HepG2 (cell line): Measurements from ENCODE around the gene CBLN3. TPM values are rescaled to one million over a fixed set of nuclear protein-coding genes. Genes with fewer than 3 reads are reported as not detected.

Experiments
- BCL6 ChIP-seq: IDR thresholded peaks from 2 replicates; pipeline ENCODE4 v1.6.1; 2016; ENCODE audit warnings: missing genetic modification reagents, missing compliant biosample characterization
- GRHL1 ChIP-seq: sonication (generic); formaldehyde crosslinking; conservative IDR thresholded peaks from 2 replicates; pipeline ENCODE4 v1.8.0; 2022; ENCODE audit warnings: missing genetic modification reagents
- IKZF1 ChIP-seq: fragments of 450-650 bp; IDR thresholded peaks from 2 replicates; pipeline ENCODE4 v1.7.1; 2016
- KAT8 ChIP-seq: IDR thresholded peaks from 2 replicates; pipeline ENCODE4 v1.6.1; 2016; ENCODE audit warnings: missing genetic modification reagents, missing compliant biosample characterization
- KDM3A ChIP-seq: IDR thresholded peaks from 2 replicates; pipeline ENCODE4 v1.6.1; 2018; ENCODE audit warnings: low read depth, missing compliant biosample characterization
- KDM5B ChIP-seq: sonication (generic); formaldehyde crosslinking; IDR thresholded peaks from 2 replicates; pipeline ENCODE4 v1.4.0; 2020; ENCODE audit warnings: missing genetic modification reagents, mild to moderate bottlenecking, borderline replicate concordance
- KLF12 ChIP-seq: sonication (generic); formaldehyde crosslinking; IDR thresholded peaks from 2 replicates; pipeline ENCODE4 v1.4.0; 2020; ENCODE audit warnings: missing genetic modification reagents, borderline replicate concordance
- MXD4 ChIP-seq: IDR thresholded peaks from 2 replicates; pipeline ENCODE4 v1.6.1; 2016; ENCODE audit warnings: mild to moderate bottlenecking, missing biosample characterization, missing genetic modification reagents
- SMAD9 ChIP-seq: sonication (generic); formaldehyde crosslinking; IDR thresholded peaks from 2 replicates; pipeline ENCODE4 v1.5.1; 2020; ENCODE audit warnings: mild to moderate bottlenecking, missing genetic modification reagents
- SNAI1 ChIP-seq: sonication (generic); formaldehyde crosslinking; IDR thresholded peaks from 2 replicates; pipeline ENCODE4 v1.5.0; 2020; ENCODE audit warnings: mild to moderate bottlenecking, missing genetic modification reagents, borderline replicate concordance
- SYNCRIP ChIP-seq: fragments of 200-400 bp; formaldehyde crosslinking; IDR thresholded peaks from 2 replicates; pipeline ENCODE4 v1.6.1; 2018; ENCODE audit warnings: mild to moderate bottlenecking, low read depth, low read length; ENCODE audit not compliant: insufficient read depth
- TFDP2 ChIP-seq: sonication (generic); formaldehyde crosslinking; IDR thresholded peaks from 2 replicates; pipeline ENCODE4 v1.4.0; 2020; ENCODE audit warnings: missing genetic modification reagents
- WIZ ChIP-seq: sonication (generic); formaldehyde crosslinking; IDR thresholded peaks from 2 replicates; pipeline ENCODE4 v1.5.1; 2020; ENCODE audit warnings: mild to moderate bottlenecking, missing genetic modification reagents
- XRCC5 ChIP-seq: fragments of 200-400 bp; formaldehyde crosslinking; optimal IDR thresholded peaks from 2 replicates; pipeline ENCODE3; 2017; ENCODE audit warnings: mild to moderate bottlenecking, low read length
- ZC3H4 ChIP-seq: sonication (generic); formaldehyde crosslinking; IDR thresholded peaks from 2 replicates; pipeline ENCODE4 v1.4.0; 2020; ENCODE audit warnings: missing genetic modification reagents, borderline replicate concordance
- ZKSCAN5 ChIP-seq: sonication (generic); formaldehyde crosslinking; IDR thresholded peaks from 2 replicates; pipeline ENCODE4 v1.5.1; 2020; ENCODE audit warnings: mild to moderate bottlenecking, missing genetic modification reagents
- ZNF292 ChIP-seq: sonication (generic); formaldehyde crosslinking; IDR thresholded peaks from 2 replicates; pipeline ENCODE4 v1.8.1; 2022; ENCODE audit warnings: mild to moderate bottlenecking, low read depth, missing genetic modification reagents, borderline replicate concordance
- ZNF343 ChIP-seq: sonication (generic); formaldehyde crosslinking; IDR thresholded peaks from 2 replicates; pipeline ENCODE4 v1.4.0; 2020; ENCODE audit warnings: mild to moderate bottlenecking, missing genetic modification reagents
- ZNF543 ChIP-seq: sonication (generic); formaldehyde crosslinking; IDR thresholded peaks from 2 replicates; pipeline ENCODE4 v1.4.0; 2020; ENCODE audit warnings: mild to moderate bottlenecking, missing genetic modification reagents
- ZNF687 ChIP-seq: sonication (generic); formaldehyde crosslinking; IDR thresholded peaks from 2 replicates; pipeline ENCODE4 v1.5.1; 2020; ENCODE audit warnings: mild to moderate bottlenecking, missing genetic modification reagents, moderate library complexity
- ZNF747 ChIP-seq: sonication (generic); formaldehyde crosslinking; IDR thresholded peaks from 2 replicates; pipeline ENCODE4 v1.8.1; 2023; ENCODE audit warnings: missing genetic modification reagents, mild to moderate bottlenecking, borderline replicate concordance
- ZNF780A ChIP-seq: sonication (generic); formaldehyde crosslinking; IDR thresholded peaks from 2 replicates; pipeline ENCODE4 v1.8.0; 2022; ENCODE audit warnings: mild to moderate bottlenecking, missing genetic modification reagents, moderate library complexity
- ZSCAN21 ChIP-seq: sonication (generic); formaldehyde crosslinking; IDR thresholded peaks from 2 replicates; pipeline ENCODE4 v1.8.0; 2022; ENCODE audit warnings: mild to moderate bottlenecking, missing genetic modification reagents, moderate library complexity, borderline replicate concordance
- polyA plus RNA-seq, 8 experiments: library from polyadenylated mRNA; depleted of rRNA in 3 of 8; stranded (reverse) in 7 of 8; unstranded in 1 of 8; fragments of >200 nt; fragmentation: Illumina TruSeq in 4 of 8; extraction: Trizol in 4 of 8; gene quantifications; 2 replicates each; pipeline versions ENCODE4 v1.2.1 to v1.2.3, GENCODE V29; 2011 to 2016; ENCODE audit warnings: low read depth in 4 of 8, missing spikeins in 1 of 8, mixed read lengths in 1 of 8; ENCODE audit not compliant: insufficient read depth in 1 of 8
- total RNA-seq, 5 experiments: library from RNA; depleted of rRNA; stranded (reverse); fragments of >200 nt; fragmentation: Illumina TruSeq; extraction: Trizol; gene quantifications; 2 replicates each; pipeline ENCODE4 v1.2.3, GENCODE V29; 2016; ENCODE audit warnings: low read depth in 1 of 5

The CBLN3 gene
- total and polyA plus RNA-seq, 2 of the 13 experiments (the other 11 are each of a cell fraction or from before 2014, with no cell fraction given): 0.66 to 0.98 TPM

GRCh38 chr14:24428628-24429394, 657 bp downstream of the CBLN3 start (continued):
- TF ChIP-seq MXD4 (CRISPR knock-in tag) (no peak; the same call in 1 of the 2 replicates), ZNF343 (peak; percentile 64; the same call in 1 of the 2 replicates), KDM3A (CRISPR knock-in tag) (no peak), ZNF747 (CRISPR knock-in tag) (0 out of 2 replicates have a peak, but pooled peaks have one; percentile 8), KDM5B (CRISPR knock-in tag) (peak; percentile 11; the same call in 1 of the 2 replicates), ZNF292 (CRISPR knock-in tag) (no peak), ZKSCAN5 (CRISPR knock-in tag) (no peak), TFDP2 (no peak), ZNF687 (CRISPR knock-in tag) (no peak), SMAD9 (CRISPR knock-in tag) (no peak), XRCC5 (no peak), ZSCAN21 (CRISPR knock-in tag) (no peak), KAT8 (CRISPR knock-in tag) (no peak), BCL6 (CRISPR knock-in tag) (no peak), ZNF543 (CRISPR knock-in tag) (0 out of 2 replicates have a peak, but pooled peaks have one; percentile 14), SNAI1 (CRISPR knock-in tag) (no peak), GRHL1 (no peak), ZC3H4 (CRISPR knock-in tag) (peak; percentile 88; the same call in 1 of the 2 replicates), ZNF780A (CRISPR knock-in tag) (0 out of 2 replicates have a peak, but pooled peaks have one; percentile 21), WIZ (CRISPR knock-in tag) (no peak), SYNCRIP (no peak), KLF12 (no peak), IKZF1 (no peak)
